ENCODE results near the gene GNAL. TPM values are rescaled to one million over a fixed set of nuclear protein-coding genes. Genes with fewer than 3 reads are reported as not detected.

GNAL gene
- total RNA-seq, 1 experiment from 2014 or later = 4.6 TPM

- no peak for DNase-seq (ENCODE audit: low read depth, low spot score)
- H3K27me3 ChIP-seq (ENCODE audit: insufficient read depth, low read length) = no peaks in the 10 kb centered on the region
- no peaks in the 10 kb centered on the region for H3K36me3 ChIP-seq (ENCODE audit: control insufficient read depth in 1 of 2, insufficient read depth in 2 of 2, low read length in 2 of 2)
- TF ChIP-seq RAD21 (IDR thresholded peaks at IDR 0.05; ENCODE audit: low read depth) = 0 out of 2 replicates have a peak, but pooled peaks have one; percentile 16
- TF ChIP-seq, protein P1, sequence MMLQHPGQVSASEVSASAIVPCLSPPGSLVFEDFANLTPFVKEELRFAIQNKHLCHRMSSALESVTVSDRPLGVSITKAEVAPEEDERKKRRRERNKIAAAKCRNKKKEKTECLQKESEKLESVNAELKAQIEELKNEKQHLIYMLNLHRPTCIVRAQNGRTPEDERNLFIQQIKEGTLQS (IDR thresholded peaks at IDR 0.05) = no peak
- no peak for TF ChIP-seq POLR2A (IDR thresholded peaks at IDR 0.05; ENCODE audit: borderline replicate concordance, extremely low read depth, insufficient read depth, insufficient read length)
- no peak for TF ChIP-seq CTCF (IDR thresholded peaks at IDR 0.05 in 2 of 3, conservative IDR thresholded peaks at IDR 0.05 in 1 of 3; ENCODE audit: borderline replicate concordance in 1 of 3, insufficient read depth in 1 of 3, low read depth in 2 of 3, low read length in 2 of 3)
- no peak for TF ChIP-seq SP1 (IDR thresholded peaks at IDR 0.05; ENCODE audit: low read depth)
- ChIA-PET RAD21 (ENCODE audit: low non-redundant PET in 1 of 2, low total read pairs in 2 of 2, uncharacterized antibody in 2 of 2, unreplicated experiment in 2 of 2) (no interaction called here), POLR2A (no interaction called here), CTCF (no interaction called here)
- no peaks in the 10 kb centered on the region for H3K79me2 ChIP-seq (ENCODE audit: insufficient read depth, low read length)
- no peaks in the 10 kb centered on the region for H3K9me2 ChIP-seq (ENCODE audit: insufficient read depth)
- H3K27ac ChIP-seq (ENCODE audit: low read depth, low read length) = no peak overlapping the region
- no peak overlapping the region for H3K4me3 ChIP-seq (replicated peaks in 1 of 2; ENCODE audit: low read depth in 1 of 2, low read length in 2 of 2)
- no TSS peak for BruUV-seq (replicated peaks)
- H3K9ac ChIP-seq (ENCODE audit: low read length) = no peak overlapping the region
- H4K20me1 ChIP-seq (ENCODE audit: insufficient read depth) = no peaks in the 10 kb centered on the region
- H3K4me2 ChIP-seq (ENCODE audit: low read length) = no peak overlapping the region
- H3K9me3 ChIP-seq (ENCODE audit: control insufficient read depth in 1 of 2, insufficient read depth in 1 of 2, low read depth in 1 of 2, low read length in 2 of 2) = no peaks in the 10 kb centered on the region
- intact Hi-C loops (cut with micrococcal nuclease) = no loop called here
- H3K4me1 ChIP-seq (ENCODE audit: control insufficient read depth in 1 of 2, insufficient read depth in 2 of 2, low read length in 2 of 2) = no peaks in the 10 kb centered on the region
- peak; percentile 49; the same call in 1 of the 2 replicates for ATAC-seq
- H2AFZ ChIP-seq (ENCODE audit: low read depth, low read length, poor library complexity, severe bottlenecking) = no peak overlapping the region
Observed at GRCh38 chr18:11826836-11827235, 137.8 kb downstream of the GNAL start.

GRCh38 chr18:11828786-11829432, 139.8 kb downstream of the GNAL start:
- Histone ChIP-seq H3K36me3 (ENCODE audit: control insufficient read depth in 1 of 2, insufficient read depth in 2 of 2, low read length in 2 of 2) (no peaks in the 10 kb centered on the region), H2AFZ (ENCODE audit: low read depth, low read length, poor library complexity, severe bottlenecking) (no peak overlapping the region), H3K9ac (ENCODE audit: low read length) (no peak overlapping the region), H3K9me2 (ENCODE audit: insufficient read depth) (no peaks in the 10 kb centered on the region), H4K20me1 (ENCODE audit: insufficient read depth) (no peaks in the 10 kb centered on the region), H3K4me3 (replicated peaks in 1 of 2; ENCODE audit: low read depth in 1 of 2, low read length in 2 of 2) (no peak overlapping the region), H3K79me2 (ENCODE audit: insufficient read depth, low read length) (no peaks in the 10 kb centered on the region), H3K4me2 (ENCODE audit: low read length) (no peak overlapping the region), H3K27me3 (ENCODE audit: insufficient read depth, low read length) (no peaks in the 10 kb centered on the region), H3K9me3 (ENCODE audit: control insufficient read depth in 1 of 2, insufficient read depth in 1 of 2, low read depth in 1 of 2, low read length in 2 of 2) (no peaks in the 10 kb centered on the region), H3K27ac (ENCODE audit: low read depth, low read length) (no peak overlapping the region), H3K4me1 (ENCODE audit: control insufficient read depth in 1 of 2, insufficient read depth in 2 of 2, low read length in 2 of 2) (no peaks in the 10 kb centered on the region)
- TF ChIP-seq, protein P2, sequence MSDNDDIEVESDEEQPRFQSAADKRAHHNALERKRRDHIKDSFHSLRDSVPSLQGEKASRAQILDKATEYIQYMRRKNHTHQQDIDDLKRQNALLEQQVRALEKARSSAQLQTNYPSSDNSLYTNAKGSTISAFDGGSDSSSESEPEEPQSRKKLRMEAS (IDR thresholded peaks at IDR 0.05) = no peak
- TF ChIP-seq, protein P1 (IDR thresholded peaks at IDR 0.05) = no peak
- no peak for TF ChIP-seq ELF1 (IDR thresholded peaks at IDR 0.05; ENCODE audit: borderline replicate concordance, low read depth)
- TF ChIP-seq CEBPB (IDR thresholded peaks at IDR 0.05; ENCODE audit: low read depth) = no peak
- no peak for TF ChIP-seq EZH2phosphoT487 (IDR thresholded peaks at IDR 0.05; ENCODE audit: borderline replicate concordance)
- TF ChIP-seq RAD21 (IDR thresholded peaks at IDR 0.05; ENCODE audit: low read depth) = no peak
- no peak for TF ChIP-seq SRF (IDR thresholded peaks at IDR 0.05; ENCODE audit: low read depth)
- no peak for TF ChIP-seq ZNF274 (IDR thresholded peaks at IDR 0.05; ENCODE audit: low read depth, low read length)
- no peak for TF ChIP-seq REST (IDR thresholded peaks at IDR 0.05; ENCODE audit: low read depth)
- BruUV-seq (replicated peaks) = no TSS peak
- no peak for DNase-seq (ENCODE audit: low read depth, low spot score)
- ATAC-seq = no peak
- intact Hi-C loops (cut with micrococcal nuclease) = no loop called here
- ChIA-PET POLR2A (interaction anchor here (1.5 kb wide), 1 partner anchor 11 kb away, joined by 6 read pairs; no protein-coding TSS in a partner anchor), CTCF (no interaction called here), RAD21 (ENCODE audit: low non-redundant PET in 1 of 2, low total read pairs in 2 of 2, uncharacterized antibody in 2 of 2, unreplicated experiment in 2 of 2) (no interaction called here)

Data from HCT116 (cell line).